AG04450 (cell line): ENCODE measurements around the gene CENPC. TPM values are rescaled to one million over a fixed set of nuclear protein-coding genes. Genes with fewer than 3 reads are reported as not detected.
"Not testable (repeated sequence)": the region's sequence is repeated elsewhere in the genome, so short reads cannot be mapped to it uniquely, and the experiment has no call there.

Source experiments
- CTCF ChIA-PET: fragments of 300-600, 350-600 bp; formaldehyde crosslinking; extraction: SDS; loops from one replicate; lab custom pipeline; 2022; ENCODE audit warnings: antibody characterized with exemption, inconsistent platforms; lab: Charles Lee
- POLR2A ChIA-PET: fragments of 350-600 bp; formaldehyde crosslinking; extraction: SDS; loops from one replicate; lab custom pipeline; 2021; ENCODE audit warnings: antibody characterized with exemption, inconsistent platforms; lab: Yijun Ruan, JAX
- DNase-seq: peaks from one replicate; pipeline ENCODE4 v3.0.0-alpha.2; 2011; ENCODE audit warnings: low read depth, low spot score
- H3K27ac ChIP-seq: one replicate; pipeline ENCODE4 v1.5.1; 2012; ENCODE audit warnings: low read depth, low read length, control low read depth
- H3K27me3 ChIP-seq: one replicate; pipeline ENCODE4 v1.6.0; 2012; ENCODE audit warnings: low read length; ENCODE audit not compliant: control insufficient read depth, insufficient read depth
- H3K4me3 ChIP-seq: 2 replicates; pipeline ENCODE4 v1.5.1; 2011; ENCODE audit warnings: mild to moderate bottlenecking, low read depth, low read length, control low read depth
- H3K9me3 ChIP-seq: 2 replicates; pipeline ENCODE4 v1.5.1; 2012; ENCODE audit warnings: low read length; ENCODE audit not compliant: control insufficient read depth, insufficient read depth
- CTCF ChIP-seq: IDR thresholded peaks from 2 replicates; pipeline ENCODE4 v1.5.1; 2011; ENCODE audit warnings: low read depth, low read length, control low read depth, inconsistent platforms
- polyA plus RNA-seq: library from polyadenylated mRNA; depleted of rRNA; stranded (reverse); fragments of >200 nt; gene quantifications from 2 replicates; pipeline ENCODE4 v1.2.3, GENCODE V29; 2011

Gene CENPC
- polyA plus RNA-seq, 1 experiment, result 8.0 TPM

GRCh38 chr4:67533112-67533511 is 12.2 kb downstream of the CENPC start:
- H3K9me3 ChIP-seq, result no peaks in the 10 kb centered on the region
- DNase-seq, result no peak
- no peaks in the 10 kb centered on the region for H3K27me3 ChIP-seq
- no peak for TF ChIP-seq CTCF
- CTCF ChIA-PET, result no interaction called here
- POLR2A ChIA-PET, result no interaction called here
- no peak overlapping the region for H3K27ac ChIP-seq
- H3K4me3 ChIP-seq, result no peak overlapping the region

- H3K27ac ChIP-seq, DNase-seq, H3K4me3 ChIP-seq, POLR2A ChIA-PET, H3K27me3 ChIP-seq, CTCF ChIA-PET, H3K9me3 ChIP-seq: not testable (repeated sequence)
Observed at GRCh38 chr4:67532397-67532796, 12.9 kb downstream of the CENPC start.

- CTCF ChIA-PET, result no interaction called here
- no peak overlapping the region for H3K27ac ChIP-seq
- no peak for DNase-seq
- no peaks in the 10 kb centered on the region for H3K9me3 ChIP-seq
- H3K27me3 ChIP-seq, result no peaks in the 10 kb centered on the region
- H3K4me3 ChIP-seq, result no peak overlapping the region
- POLR2A ChIA-PET, result no interaction called here
- no peak for TF ChIP-seq CTCF
Observed at GRCh38 chr4:67531379-67531962, 13.8 kb downstream of the CENPC start.

- H3K9me3 ChIP-seq, DNase-seq, POLR2A ChIA-PET, H3K27ac ChIP-seq, H3K4me3 ChIP-seq, H3K27me3 ChIP-seq, CTCF ChIA-PET: not testable (repeated sequence)
Observed at GRCh38 chr4:67524140-67524539, 21.2 kb downstream of the CENPC start.

- POLR2A ChIA-PET, result no interaction called here
- Histone ChIP-seq H3K27ac (no peak overlapping the region), H3K27me3 (no peaks in the 10 kb centered on the region), H3K9me3 (no peaks in the 10 kb centered on the region), H3K4me3 (no peak overlapping the region)
- CTCF ChIA-PET, result no interaction called here
- no peak for DNase-seq
- TF ChIP-seq CTCF, result no peak
Observed at GRCh38 chr4:67522851-67523671, 22.2 kb downstream of the CENPC start.

GRCh38 chr4:67522230-67522629 is 23.1 kb downstream of the CENPC start:
- Histone ChIP-seq H3K27ac (no peak overlapping the region), H3K4me3 (no peak overlapping the region), H3K27me3 (no peaks in the 10 kb centered on the region), H3K9me3 (no peaks in the 10 kb centered on the region)
- POLR2A ChIA-PET, result no interaction called here
- CTCF ChIA-PET, result no interaction called here
- DNase-seq, result no peak
- no peak for TF ChIP-seq CTCF
